T-helper 1 cell treated with Interleukin-12 subunit alpha and Interleukin-12 subunit beta and Interleukin-4 antibody, amounts not matched to agents 30 μg/mL and 1 μg/mL, for 36 hours (primary cell): Measurements from ENCODE around the gene JARID2.

ENCODE experiments used
- H3K27ac Mint-ChIP-seq: one replicate; pipeline ENCODE4 v1.8.0; 2021; ENCODE audit warnings: mild to moderate bottlenecking, mixed read lengths
- H3K27me3 Mint-ChIP-seq: one replicate; pipeline ENCODE4 v1.8.0; 2021; ENCODE audit warnings: low read depth, mixed read lengths
- H3K36me3 Mint-ChIP-seq: one replicate; pipeline ENCODE4 v1.8.0; 2021; ENCODE audit warnings: low read depth, mixed read lengths
- H3K4me1 Mint-ChIP-seq: one replicate; pipeline ENCODE4 v1.8.0; 2021; ENCODE audit warnings: low read depth, mixed read lengths
- H3K4me3 Mint-ChIP-seq: one replicate; pipeline ENCODE4 v1.8.0; 2021; ENCODE audit warnings: mild to moderate bottlenecking, moderate library complexity, mixed read lengths
- H3K9me3 Mint-ChIP-seq: one replicate; pipeline ENCODE4 v1.8.0; 2021; ENCODE audit warnings: mixed read lengths

The JARID2 gene

DNA sequence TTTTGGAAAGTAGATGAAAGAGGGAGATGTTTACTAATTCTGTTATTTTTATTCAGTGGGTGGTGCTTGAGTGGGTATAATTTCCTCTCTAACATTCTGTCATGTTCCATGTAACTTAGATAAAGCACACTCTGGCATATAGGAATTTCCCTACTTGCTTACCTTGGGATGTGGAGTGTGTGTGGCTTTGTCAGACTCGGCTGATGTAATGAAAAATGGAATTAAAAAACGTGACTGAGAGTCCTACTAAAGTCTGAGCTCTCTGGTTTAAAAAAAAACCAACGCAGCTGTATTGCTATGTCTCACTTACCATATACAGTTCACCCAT lies 98.3 kb downstream of the JARID2 start:
- H3K27me3 Mint-ChIP-seq, result no peaks in the 10 kb centered on the region
- peaks cover 5% of the 10 kb centered on the region for H3K36me3 Mint-ChIP-seq
- H3K27ac Mint-ChIP-seq, result no peak overlapping the region
- H3K4me1 Mint-ChIP-seq, result peaks cover 52% of the 10 kb centered on the region
- no peak overlapping the region for H3K4me3 Mint-ChIP-seq
- H3K9me3 Mint-ChIP-seq, result no peaks in the 10 kb centered on the region

DNA sequence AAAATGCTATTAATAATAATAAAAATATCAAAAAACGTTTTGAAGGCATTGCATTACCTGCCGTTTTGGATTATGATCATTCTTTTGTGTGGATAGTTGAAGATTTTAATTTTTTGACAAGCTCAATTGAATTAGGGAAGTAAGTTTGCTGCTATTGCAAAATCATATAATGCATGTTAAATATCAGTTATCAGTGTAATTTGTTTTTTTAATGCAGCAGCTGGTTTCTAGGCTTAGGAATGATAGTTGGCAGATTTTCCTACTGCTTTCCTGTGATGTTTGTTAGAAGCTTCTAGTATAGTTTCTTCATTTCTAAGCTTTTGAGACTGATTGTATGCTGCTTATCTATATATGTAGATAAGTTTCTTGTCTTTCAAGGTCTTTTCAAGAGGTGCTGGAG lies 99.0 kb downstream of the JARID2 start:
- H3K4me3 Mint-ChIP-seq, result no peak overlapping the region
- H3K27ac Mint-ChIP-seq, result no peak overlapping the region
- H3K27me3 Mint-ChIP-seq, result no peaks in the 10 kb centered on the region
- peaks cover 51% of the 10 kb centered on the region for H3K4me1 Mint-ChIP-seq
- H3K36me3 Mint-ChIP-seq, result peaks cover 7% of the 10 kb centered on the region
- H3K9me3 Mint-ChIP-seq, result no peaks in the 10 kb centered on the region

DNA sequence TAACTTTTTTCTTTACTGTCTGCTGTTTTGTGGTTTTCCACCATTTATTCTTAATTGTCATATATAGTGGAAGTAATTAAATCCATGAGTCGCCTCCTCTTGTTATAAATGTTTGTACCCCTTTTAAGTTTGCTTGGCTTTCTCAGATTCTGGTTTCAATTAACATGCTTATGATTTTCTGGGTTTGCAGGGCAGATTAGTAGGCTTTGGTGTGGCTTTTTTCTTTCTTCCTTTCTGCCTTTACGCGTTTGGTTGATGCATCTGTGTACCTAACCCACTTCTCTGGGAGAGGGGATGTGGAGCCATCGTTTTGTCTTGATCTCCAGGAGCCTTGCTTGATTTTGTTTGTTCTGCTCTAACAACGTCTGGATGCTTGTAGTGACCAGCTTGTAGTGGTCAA lies 100.4 kb downstream of the JARID2 start:
- Mint-ChIP-seq H3K9me3 (no peaks in the 10 kb centered on the region), H3K4me1 (peaks cover 37% of the 10 kb centered on the region), H3K27ac (no peak overlapping the region), H3K27me3 (no peaks in the 10 kb centered on the region), H3K4me3 (no peak overlapping the region), H3K36me3 (peaks cover 12% of the 10 kb centered on the region)

DNA sequence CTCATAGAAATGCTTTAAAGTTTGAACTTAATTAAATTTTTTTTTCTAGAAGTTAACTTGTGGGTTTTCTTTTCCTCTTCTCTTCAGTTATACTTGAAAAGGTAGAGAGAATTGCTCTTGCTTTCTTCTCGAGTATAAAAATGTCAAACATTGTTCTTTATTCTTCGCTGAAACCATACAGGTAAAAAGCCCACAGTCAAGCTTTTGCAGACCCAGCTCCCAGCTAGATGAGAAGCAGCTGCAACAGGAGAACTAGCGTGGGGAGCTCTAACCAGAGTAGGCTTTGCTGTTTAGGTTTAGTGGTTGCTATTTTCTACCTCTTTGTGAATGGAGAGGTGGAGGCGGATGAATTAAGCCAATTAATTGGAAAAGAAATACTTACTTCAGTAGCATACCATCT lies 102.7 kb downstream of the JARID2 start:
- Mint-ChIP-seq H3K9me3 (no peaks in the 10 kb centered on the region), H3K27ac (no peak overlapping the region), H3K36me3 (peaks cover 13% of the 10 kb centered on the region), H3K4me1 (peaks cover 38% of the 10 kb centered on the region), H3K4me3 (no peak overlapping the region), H3K27me3 (no peaks in the 10 kb centered on the region)

DNA sequence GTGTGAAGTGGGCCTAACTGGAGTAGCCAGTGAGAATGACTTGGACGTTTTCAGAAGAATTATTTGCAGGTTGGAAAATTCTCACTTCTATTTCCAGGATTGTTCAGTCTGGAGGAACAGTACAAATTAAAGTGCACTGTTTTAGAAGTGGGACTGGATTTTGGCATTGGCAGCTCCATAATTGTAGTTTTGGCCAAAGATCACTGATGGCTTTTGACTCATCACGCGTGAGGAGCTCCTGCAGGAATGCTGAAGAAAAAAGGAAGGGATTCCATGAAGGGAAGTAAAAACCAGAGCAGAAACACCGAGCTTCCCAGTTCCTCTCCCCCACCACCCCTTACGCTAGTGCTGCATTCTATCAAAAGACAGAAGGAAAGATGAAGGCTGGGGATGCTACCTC lies 103.5 kb downstream of the JARID2 start:
- no peak overlapping the region for H3K27ac Mint-ChIP-seq
- H3K9me3 Mint-ChIP-seq, result no peaks in the 10 kb centered on the region
- peaks cover 17% of the 10 kb centered on the region for H3K36me3 Mint-ChIP-seq
- H3K4me1 Mint-ChIP-seq, result peaks cover 39% of the 10 kb centered on the region
- no peaks in the 10 kb centered on the region for H3K27me3 Mint-ChIP-seq
- no peak overlapping the region for H3K4me3 Mint-ChIP-seq

DNA sequence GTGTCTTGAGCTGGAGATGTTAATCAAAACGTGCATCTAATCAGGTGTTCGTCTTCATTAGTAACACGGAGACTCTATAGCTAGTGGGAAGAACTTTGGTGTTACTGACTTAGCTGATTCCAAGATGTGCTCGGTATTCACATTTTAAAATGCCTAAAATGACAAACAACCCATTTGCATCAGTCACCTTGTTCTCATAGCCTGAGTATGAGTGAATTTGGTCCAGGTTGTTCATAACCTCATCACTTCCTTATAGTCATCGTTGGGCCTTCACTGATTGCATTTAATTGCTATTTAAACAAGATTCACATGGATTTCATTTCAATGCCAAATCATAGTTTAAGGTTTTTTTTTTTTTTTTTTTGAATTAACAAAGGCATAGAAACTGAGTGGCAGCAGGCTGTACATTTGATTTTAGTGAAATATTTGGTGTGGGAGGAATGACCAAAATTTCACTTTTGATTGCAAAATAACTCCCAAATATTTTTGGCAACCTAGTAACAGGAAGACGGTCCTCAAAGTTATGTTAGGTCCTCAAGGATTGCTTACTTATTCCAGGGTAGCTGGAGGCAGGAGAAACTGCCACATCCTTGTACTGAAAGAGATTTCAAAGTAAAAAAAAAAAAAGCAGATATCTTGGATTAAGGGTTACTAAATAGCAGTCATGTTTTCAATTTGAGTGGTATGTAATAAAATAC lies 104.7 kb downstream of the JARID2 start:
- Mint-ChIP-seq H3K27ac (no peak overlapping the region), H3K4me1 (peaks cover 39% of the 10 kb centered on the region), H3K9me3 (no peaks in the 10 kb centered on the region), H3K4me3 (no peak overlapping the region), H3K36me3 (peaks cover 17% of the 10 kb centered on the region), H3K27me3 (no peaks in the 10 kb centered on the region)

DNA sequence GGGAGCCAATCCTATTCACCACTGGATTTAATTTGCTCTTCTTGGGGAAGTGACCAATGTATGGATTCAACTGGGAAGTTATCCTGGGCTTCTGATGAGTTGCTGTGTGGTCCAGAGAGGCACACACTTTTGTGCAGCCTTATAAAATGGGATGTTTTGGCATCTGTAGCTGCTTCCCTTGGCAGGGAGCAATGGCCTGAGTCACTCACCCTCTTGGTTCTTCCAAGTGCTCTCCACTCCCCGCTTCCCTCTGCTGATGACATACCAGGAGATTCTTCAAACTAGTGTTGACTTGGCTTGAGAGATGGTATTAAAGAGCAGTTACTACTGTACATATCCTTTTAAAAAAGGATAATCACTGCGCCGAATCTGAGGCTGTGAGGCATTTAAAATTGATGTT lies 105.8 kb downstream of the JARID2 start:
- peaks cover 31% of the 10 kb centered on the region for H3K4me1 Mint-ChIP-seq
- H3K4me3 Mint-ChIP-seq, result no peak overlapping the region
- H3K36me3 Mint-ChIP-seq, result peaks cover 17% of the 10 kb centered on the region
- H3K9me3 Mint-ChIP-seq, result no peaks in the 10 kb centered on the region
- H3K27ac Mint-ChIP-seq, result no peak overlapping the region
- no peaks in the 10 kb centered on the region for H3K27me3 Mint-ChIP-seq

DNA sequence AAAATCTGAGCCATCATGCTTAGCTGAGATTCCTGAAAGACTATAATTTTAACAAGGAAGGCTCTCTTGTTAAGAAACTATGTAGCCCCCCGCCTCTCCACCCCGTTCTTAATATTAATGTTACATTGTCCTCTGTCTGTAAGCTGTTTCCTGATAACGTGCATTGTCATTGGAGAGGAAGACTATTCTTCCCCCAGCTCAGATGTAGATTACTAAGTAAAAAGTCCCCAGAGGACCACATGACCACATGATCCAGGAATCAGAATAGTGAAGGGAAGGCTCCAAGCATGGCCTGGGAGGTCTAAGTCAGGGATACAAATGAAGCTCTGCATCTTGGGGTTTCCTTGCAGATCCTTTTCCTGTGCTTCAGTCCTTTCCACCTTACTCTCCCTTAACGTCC lies 106.4 kb downstream of the JARID2 start:
- no peak overlapping the region for H3K27ac Mint-ChIP-seq
- H3K36me3 Mint-ChIP-seq, result peaks cover 15% of the 10 kb centered on the region
- no peaks in the 10 kb centered on the region for H3K27me3 Mint-ChIP-seq
- peaks cover 26% of the 10 kb centered on the region for H3K4me1 Mint-ChIP-seq
- H3K9me3 Mint-ChIP-seq, result no peaks in the 10 kb centered on the region
- H3K4me3 Mint-ChIP-seq, result no peak overlapping the region

DNA sequence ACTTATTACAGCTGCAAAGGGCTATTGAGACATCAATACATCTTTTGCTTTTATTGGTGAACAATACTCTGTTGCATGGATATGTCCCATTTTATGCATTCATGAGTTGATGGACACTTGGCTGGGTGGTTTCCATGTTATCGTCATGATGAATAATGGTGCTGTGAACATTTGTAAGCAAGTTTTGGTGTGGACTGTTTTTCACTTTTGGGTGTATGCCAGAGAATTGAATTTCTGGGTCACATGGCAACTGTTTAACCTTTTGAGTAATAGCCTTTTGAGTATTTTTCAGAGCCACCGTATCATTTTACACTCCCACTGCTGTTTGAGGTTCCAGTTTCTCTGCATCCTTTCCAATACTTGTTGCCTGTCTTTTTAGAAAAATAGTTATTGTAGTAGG lies 107.0 kb downstream of the JARID2 start:
- Mint-ChIP-seq H3K36me3 (peaks cover 18% of the 10 kb centered on the region), H3K27ac (no peak overlapping the region), H3K9me3 (no peaks in the 10 kb centered on the region), H3K27me3 (no peaks in the 10 kb centered on the region), H3K4me1 (peaks cover 31% of the 10 kb centered on the region), H3K4me3 (no peak overlapping the region)

DNA sequence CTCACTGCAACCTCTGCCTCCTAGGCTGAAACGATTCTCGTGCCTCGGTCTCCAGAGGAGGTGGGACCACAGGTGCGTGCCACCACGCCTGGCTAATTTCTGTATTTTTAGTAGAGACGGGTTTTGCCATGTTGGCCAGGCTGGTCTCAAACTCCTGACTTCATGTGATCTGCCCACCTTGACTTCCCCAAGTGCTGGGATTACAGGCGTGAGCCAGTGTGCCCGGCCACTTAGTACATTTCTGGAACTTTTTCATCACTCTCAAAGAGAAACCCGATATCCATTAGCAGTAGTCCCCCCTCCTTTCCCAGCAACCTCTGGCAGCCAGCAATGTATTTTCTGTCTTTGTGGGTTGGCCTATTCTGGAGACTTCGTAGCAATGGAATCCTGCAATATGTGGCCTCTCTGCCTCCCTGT lies 109.8 kb downstream of the JARID2 start:
- Mint-ChIP-seq H3K36me3 (peaks cover 12% of the 10 kb centered on the region), H3K9me3 (no peaks in the 10 kb centered on the region), H3K4me1 (peaks cover 43% of the 10 kb centered on the region), H3K27ac (no peak overlapping the region), H3K27me3 (no peaks in the 10 kb centered on the region), H3K4me3 (no peak overlapping the region)

DNA sequence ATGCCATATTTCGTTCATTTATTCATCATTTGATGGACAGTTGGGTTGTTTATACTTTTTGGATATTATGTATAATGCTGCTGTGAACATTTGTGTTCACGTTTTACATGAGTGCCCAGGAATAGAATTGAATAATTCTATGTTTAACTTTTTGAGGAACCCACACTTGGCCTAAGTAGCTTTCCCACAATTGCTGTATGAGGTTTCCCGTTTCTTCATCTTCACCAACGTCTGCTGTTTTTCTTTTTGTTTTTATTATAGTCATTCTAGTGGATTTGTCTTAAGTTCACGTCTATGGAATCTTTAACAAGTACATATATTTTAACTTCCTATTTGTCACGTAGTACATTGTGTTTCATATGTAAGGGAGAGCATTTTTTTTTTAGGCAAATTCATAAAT lies 110.3 kb downstream of the JARID2 start:
- Mint-ChIP-seq H3K9me3 (no peaks in the 10 kb centered on the region), H3K27ac (no peak overlapping the region), H3K27me3 (no peaks in the 10 kb centered on the region), H3K36me3 (peaks cover 12% of the 10 kb centered on the region), H3K4me3 (no peak overlapping the region), H3K4me1 (peaks cover 43% of the 10 kb centered on the region)

DNA sequence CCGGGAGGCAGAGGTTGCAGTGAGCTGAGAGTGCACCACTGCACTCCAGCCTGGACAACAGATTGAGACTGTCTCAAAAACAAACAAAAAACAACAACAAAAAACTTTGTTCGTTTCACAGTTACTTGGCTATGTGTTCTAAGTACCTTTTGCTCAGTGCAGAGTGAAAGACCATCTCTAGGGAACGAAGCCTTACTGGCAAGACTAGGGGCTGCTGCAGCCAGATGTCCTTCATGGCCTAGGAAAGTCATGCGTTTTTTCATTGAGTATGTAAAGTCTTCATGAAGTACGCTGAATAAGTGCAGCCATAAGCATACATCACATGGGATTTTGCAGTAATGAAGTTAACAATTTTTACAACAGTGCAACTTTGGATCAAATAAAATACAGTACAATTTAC lies 111.1 kb downstream of the JARID2 start:
- Mint-ChIP-seq H3K4me1 (peaks cover 40% of the 10 kb centered on the region), H3K9me3 (no peaks in the 10 kb centered on the region), H3K27me3 (no peaks in the 10 kb centered on the region), H3K27ac (no peak overlapping the region), H3K36me3 (peaks cover 10% of the 10 kb centered on the region), H3K4me3 (no peak overlapping the region)

DNA sequence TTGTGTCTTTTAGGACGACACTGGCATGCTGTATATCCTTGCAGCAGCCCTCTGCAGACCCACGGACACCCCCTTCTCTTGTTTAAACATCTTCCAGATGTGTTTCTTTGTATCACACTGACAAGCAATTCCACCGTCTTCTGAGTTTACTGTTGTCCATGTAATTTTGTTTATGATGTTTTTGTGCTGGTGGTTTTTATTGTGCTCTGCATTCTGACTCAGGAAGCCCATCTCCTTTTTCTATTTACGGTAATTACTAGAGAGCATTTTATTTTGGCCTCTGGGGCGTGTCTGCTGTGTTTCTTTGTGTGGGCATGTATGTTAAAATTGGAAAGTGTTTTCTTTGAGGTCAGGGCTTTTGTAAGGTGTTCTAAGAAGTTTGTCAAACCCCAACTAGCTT lies 111.9 kb downstream of the JARID2 start:
- Mint-ChIP-seq H3K36me3 (peaks cover 10% of the 10 kb centered on the region), H3K4me3 (no peak overlapping the region), H3K27me3 (no peaks in the 10 kb centered on the region), H3K27ac (no peak overlapping the region), H3K4me1 (peaks cover 33% of the 10 kb centered on the region), H3K9me3 (no peaks in the 10 kb centered on the region)

DNA sequence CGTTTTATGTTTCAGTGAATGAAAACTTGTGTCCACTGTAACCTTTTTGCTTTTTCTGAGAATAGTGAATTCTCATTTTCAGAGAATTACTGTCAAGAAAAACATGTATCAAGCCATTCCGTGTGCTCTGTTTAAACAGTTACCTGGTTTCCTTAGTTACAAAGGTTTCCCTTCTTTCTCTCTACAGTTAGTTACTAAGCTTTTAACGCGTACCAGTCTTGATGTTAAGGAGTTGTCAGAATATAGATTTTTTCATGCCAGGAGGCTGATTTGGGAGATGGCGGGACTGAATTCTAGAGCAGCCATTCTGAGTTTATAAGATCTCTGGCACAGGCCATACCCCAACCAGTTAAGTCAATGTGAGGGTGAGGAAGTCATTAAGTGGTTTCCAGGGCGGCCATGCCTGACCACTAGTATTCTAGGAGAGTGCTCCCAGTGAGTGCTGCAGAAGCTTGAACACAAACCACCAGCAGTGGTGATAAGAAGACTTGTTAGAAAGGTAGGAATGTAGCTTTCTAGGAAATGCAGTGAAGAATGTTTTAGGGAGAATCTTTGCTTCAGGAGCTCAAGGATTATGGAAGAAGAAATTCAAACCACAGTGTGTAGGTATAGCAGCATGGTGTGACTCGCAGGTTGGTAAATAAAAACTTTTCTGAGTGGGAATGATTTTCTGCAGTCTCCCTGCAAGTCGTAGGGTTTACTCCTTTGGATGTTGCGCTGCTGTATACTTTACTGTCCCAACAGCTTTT lies 112.9 kb downstream of the JARID2 start:
- H3K27ac Mint-ChIP-seq, result no peak overlapping the region

DNA sequence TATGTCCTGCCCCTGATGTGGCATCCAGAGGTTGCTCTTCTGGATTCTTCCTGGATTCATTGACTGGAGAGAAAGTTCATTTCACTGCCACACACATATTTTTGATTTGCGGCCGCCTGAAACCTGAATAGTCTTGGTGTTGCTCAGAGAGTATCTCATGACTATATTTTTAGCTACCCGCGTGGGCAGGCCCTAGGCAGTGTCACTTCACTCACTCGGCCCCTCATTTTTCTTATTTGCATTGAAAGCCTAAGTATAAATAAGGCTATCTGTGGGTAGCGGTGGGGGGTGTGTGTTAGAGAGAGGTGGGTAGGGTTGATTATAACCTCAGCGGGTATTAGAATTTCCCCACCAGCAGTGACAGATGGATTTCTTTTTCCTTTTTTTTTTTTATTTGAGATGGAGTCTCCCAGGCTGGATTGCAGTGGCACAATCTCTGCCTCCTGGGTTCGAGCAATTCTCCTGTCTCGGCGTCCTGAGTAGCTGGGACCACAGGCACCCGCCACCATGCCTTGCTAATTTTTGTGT lies 113.5 kb downstream of the JARID2 start:
- Mint-ChIP-seq H3K4me1 (peaks cover 22% of the 10 kb centered on the region), H3K27me3 (no peaks in the 10 kb centered on the region), H3K27ac (no peak overlapping the region), H3K36me3 (peaks cover 3% of the 10 kb centered on the region), H3K4me3 (no peak overlapping the region), H3K9me3 (no peaks in the 10 kb centered on the region)

More for the DNA sequence above, 112.9 kb downstream of the JARID2 start:
- H3K36me3 Mint-ChIP-seq, result peaks cover 6% of the 10 kb centered on the region
- no peaks in the 10 kb centered on the region for H3K9me3 Mint-ChIP-seq
- H3K4me3 Mint-ChIP-seq, result no peak overlapping the region
- peaks cover 27% of the 10 kb centered on the region for H3K4me1 Mint-ChIP-seq
- H3K27me3 Mint-ChIP-seq, result no peaks in the 10 kb centered on the region
